ENCODE measurements around the gene RASL10B.

Gene RASL10B

DNA sequence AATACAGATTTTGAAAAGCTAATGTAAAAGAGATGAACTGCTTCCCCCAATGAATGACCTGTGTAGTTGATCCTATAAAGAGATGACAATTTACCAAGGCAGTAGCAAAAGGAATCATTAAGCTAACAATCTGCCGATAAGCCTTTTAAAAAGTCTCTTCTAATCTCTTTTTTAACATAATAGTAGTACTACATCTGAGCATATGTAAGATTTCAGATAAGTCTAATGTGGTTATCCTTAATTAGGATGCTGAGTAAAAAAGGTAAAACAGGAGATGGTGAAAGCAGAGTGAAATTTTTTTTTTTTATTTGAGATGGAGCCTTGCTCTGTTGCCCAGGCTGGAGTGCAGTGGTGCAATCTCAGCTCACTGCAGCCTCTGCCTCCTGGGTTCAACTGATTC is 26.2 kb upstream of the RASL10B start:
- H3K27ac Mint-ChIP-seq: no peak overlapping the region
- peaks cover 6% of the 10 kb centered on the region for H3K4me1 Mint-ChIP-seq
- no peak overlapping the region for H3K4me3 Mint-ChIP-seq
- TF ChIP-seq, protein P1, sequence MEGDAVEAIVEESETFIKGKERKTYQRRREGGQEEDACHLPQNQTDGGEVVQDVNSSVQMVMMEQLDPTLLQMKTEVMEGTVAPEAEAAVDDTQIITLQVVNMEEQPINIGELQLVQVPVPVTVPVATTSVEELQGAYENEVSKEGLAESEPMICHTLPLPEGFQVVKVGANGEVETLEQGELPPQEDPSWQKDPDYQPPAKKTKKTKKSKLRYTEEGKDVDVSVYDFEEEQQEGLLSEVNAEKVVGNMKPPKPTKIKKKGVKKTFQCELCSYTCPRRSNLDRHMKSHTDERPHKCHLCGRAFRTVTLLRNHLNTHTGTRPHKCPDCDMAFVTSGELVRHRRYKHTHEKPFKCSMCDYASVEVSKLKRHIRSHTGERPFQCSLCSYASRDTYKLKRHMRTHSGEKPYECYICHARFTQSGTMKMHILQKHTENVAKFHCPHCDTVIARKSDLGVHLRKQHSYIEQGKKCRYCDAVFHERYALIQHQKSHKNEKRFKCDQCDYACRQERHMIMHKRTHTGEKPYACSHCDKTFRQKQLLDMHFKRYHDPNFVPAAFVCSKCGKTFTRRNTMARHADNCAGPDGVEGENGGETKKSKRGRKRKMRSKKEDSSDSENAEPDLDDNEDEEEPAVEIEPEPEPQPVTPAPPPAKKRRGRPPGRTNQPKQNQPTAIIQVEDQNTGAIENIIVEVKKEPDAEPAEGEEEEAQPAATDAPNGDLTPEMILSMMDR (IDR thresholded peaks at IDR 0.05; ENCODE audit: unreplicated experiment in 3 of 3): no peak
- H3K27me3 Mint-ChIP-seq (ENCODE audit: low read depth): no peaks in the 10 kb centered on the region
- H3K36me3 Mint-ChIP-seq (ENCODE audit: low read depth): peaks cover 26% of the 10 kb centered on the region
- H3K9me3 Mint-ChIP-seq: no peaks in the 10 kb centered on the region

DNA sequence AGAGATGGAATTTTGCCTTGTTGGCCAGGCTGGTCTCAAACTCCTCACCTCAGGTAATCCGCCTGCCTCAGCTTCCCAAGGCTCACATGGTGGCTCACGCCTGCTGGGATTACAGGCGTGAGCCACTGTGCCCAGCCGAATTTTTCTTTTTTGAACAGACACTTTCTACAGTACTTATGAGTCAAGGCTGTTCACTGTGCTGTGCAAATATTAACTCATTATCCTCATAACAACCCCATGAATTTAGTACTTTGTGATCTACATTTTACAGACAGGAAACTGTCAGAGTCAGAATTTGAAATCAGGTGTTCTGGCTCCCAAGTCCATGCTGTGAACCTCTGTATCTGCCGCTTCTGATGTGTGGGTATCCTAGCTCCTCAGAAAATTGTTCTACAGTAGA is 25.7 kb upstream of the RASL10B start:
- no peaks in the 10 kb centered on the region for H3K9me3 Mint-ChIP-seq
- no peak overlapping the region for H3K27ac Mint-ChIP-seq
- no peaks in the 10 kb centered on the region for H3K27me3 Mint-ChIP-seq (ENCODE audit: low read depth)
- H3K4me3 Mint-ChIP-seq: no peak overlapping the region
- TF ChIP-seq, protein P1 (IDR thresholded peaks at IDR 0.05; ENCODE audit: unreplicated experiment in 3 of 3): no peak
- H3K4me1 Mint-ChIP-seq: peaks cover 6% of the 10 kb centered on the region
- H3K36me3 Mint-ChIP-seq (ENCODE audit: low read depth): peaks cover 30% of the 10 kb centered on the region

DNA sequence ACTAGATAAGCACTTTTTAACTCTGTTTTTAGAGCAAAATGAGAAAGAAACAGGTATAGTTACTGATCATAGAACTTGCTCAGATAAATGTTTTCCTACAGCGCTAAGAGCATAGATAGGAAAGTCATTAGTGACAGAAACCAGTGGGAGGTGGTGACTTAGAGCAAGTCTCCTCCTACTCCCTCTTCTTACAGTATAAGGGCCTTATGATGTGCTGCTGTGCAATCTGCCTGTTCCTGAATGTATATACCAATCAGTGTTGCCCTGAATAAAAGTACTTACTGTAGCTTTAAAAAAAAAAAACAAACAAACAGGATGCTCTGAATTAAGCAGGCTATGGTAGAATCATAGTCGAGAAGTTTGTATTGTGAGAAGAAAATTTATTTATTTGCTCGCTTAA is 23.3 kb upstream of the RASL10B start:
- no peaks in the 10 kb centered on the region for H3K9me3 Mint-ChIP-seq
- H3K4me3 Mint-ChIP-seq: no peak overlapping the region
- peaks cover 25% of the 10 kb centered on the region for H3K36me3 Mint-ChIP-seq (ENCODE audit: low read depth)
- TF ChIP-seq, protein P1 (IDR thresholded peaks at IDR 0.05; ENCODE audit: unreplicated experiment in 3 of 3): no peak
- peaks cover 6% of the 10 kb centered on the region for H3K4me1 Mint-ChIP-seq
- H3K27me3 Mint-ChIP-seq (ENCODE audit: low read depth): no peaks in the 10 kb centered on the region
- H3K27ac Mint-ChIP-seq: no peak overlapping the region

DNA sequence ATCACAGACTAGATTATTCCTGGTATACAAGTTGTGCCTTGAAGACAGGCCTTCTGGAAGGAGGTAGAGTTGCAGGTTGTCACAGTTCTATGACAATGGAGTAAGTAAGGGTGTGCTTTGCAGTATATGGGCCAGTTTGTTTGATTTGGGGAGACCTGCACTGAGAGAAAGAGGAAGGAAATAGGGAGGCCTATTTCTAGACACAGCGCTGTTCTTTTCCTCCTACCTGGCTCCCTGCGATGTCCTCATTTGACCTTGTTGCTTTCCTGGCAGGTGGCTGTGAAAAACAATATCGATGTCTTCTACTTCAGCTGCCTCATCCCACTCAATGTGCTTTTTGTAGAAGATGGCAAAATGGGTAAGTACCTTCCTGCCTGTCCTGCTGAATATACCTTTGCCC is 22.5 kb upstream of the RASL10B start:
- Mint-ChIP-seq H3K27me3 (ENCODE audit: low read depth) (no peaks in the 10 kb centered on the region), H3K27ac (peak overlapping the region in 1 of 3 experiments; percentile 44), H3K4me1 (peaks cover 6% of the 10 kb centered on the region), H3K4me3 (no peak overlapping the region), H3K9me3 (no peaks in the 10 kb centered on the region), H3K36me3 (ENCODE audit: low read depth) (peaks cover 24% of the 10 kb centered on the region)
- TF ChIP-seq, protein P1 (IDR thresholded peaks at IDR 0.05; ENCODE audit: unreplicated experiment in 3 of 3): no peak

DNA sequence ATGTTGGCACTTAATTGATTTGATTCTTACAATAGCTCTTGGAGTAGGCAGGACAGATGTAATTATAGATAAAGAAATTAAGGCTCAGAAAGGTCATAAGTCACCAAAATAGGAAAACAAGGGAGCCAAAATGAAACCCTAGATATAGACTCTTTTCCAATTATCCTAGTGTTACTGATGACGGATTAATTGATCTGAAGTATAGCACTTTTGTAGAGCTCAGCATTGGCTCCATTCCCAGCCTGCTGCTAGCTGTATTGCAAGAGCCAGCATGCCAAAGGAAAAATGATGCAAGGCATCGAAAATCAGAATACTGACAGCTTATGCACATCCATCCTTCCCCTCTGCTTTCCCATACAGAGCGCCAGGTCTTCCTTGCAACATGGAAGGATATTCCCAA is 21.6 kb upstream of the RASL10B start:
- Mint-ChIP-seq H3K9me3 (no peaks in the 10 kb centered on the region), H3K4me1 (peaks cover 6% of the 10 kb centered on the region), H3K27ac (no peak overlapping the region), H3K36me3 (ENCODE audit: low read depth) (peaks cover 22% of the 10 kb centered on the region), H3K4me3 (no peak overlapping the region), H3K27me3 (ENCODE audit: low read depth) (no peaks in the 10 kb centered on the region)
- TF ChIP-seq, protein P1 (IDR thresholded peaks at IDR 0.05; ENCODE audit: unreplicated experiment in 3 of 3): no peak

DNA sequence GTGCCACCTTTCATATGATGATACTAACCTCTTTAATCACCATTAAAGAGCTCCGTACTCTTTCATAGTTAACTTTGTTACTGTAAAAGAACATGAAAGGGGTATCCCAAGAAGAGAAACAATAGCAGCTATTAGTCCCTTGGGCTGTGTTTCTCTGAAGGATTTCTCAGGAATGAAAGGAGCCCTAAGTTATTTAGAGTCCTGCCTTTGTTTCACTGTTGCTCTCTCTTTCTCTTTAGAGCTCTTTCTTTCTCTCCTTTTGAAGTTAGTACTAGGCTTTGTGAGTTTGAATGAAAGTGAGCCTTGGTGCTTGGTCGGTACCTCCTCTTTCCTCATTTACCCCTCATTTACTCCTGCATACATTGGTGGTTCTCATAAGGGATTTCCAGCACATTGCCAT is 20.5 kb upstream of the RASL10B start:
- Mint-ChIP-seq H3K27me3 (ENCODE audit: low read depth) (no peaks in the 10 kb centered on the region), H3K4me3 (no peak overlapping the region), H3K4me1 (peaks cover 6% of the 10 kb centered on the region), H3K36me3 (ENCODE audit: low read depth) (peaks cover 22% of the 10 kb centered on the region), H3K27ac (no peak overlapping the region), H3K9me3 (no peaks in the 10 kb centered on the region)
- TF ChIP-seq, protein P1 (IDR thresholded peaks at IDR 0.05; ENCODE audit: unreplicated experiment in 3 of 3): no peak
